Left lung (tissue), 10 donors: ENCODE data around the gene ZNF865. TPM values are rescaled to one million over a fixed set of nuclear protein-coding genes. Genes with fewer than 3 reads are reported as not detected.

Experiments
- ATAC-seq: fragments of 200-7000 bp; cut with Tn5 transposase; one replicate; pipeline ENCODE4 v1.9.1; 2020; ENCODE audit warnings: moderate library complexity
- DNase-seq, 4 donors: peaks; one replicate each; pipeline ENCODE4 v3.0.0-alpha.2; 2013 to 2020
- H3K27ac ChIP-seq, 2 donors: fragments of 200-600 bp; sonication (generic) in 1 of 2; one replicate each; pipeline versions ENCODE4 v1.5.0 to v1.8.0; 2020 to 2021
- H3K27me3 ChIP-seq, 2 donors: fragments of 200-600 bp; sonication (generic) in 1 of 2; one replicate each; pipeline versions ENCODE4 v1.5.0 to v1.8.0; 2020 to 2021
- H3K36me3 ChIP-seq, 2 donors: fragments of 200-600 bp; sonication (generic) in 1 of 2; one replicate each; pipeline versions ENCODE4 v1.5.0 to v1.8.0; 2020 to 2021
- H3K4me1 ChIP-seq, 2 donors: fragments of 200-600 bp; one replicate each; pipeline ENCODE4 v1.8.0; 2021
- H3K4me3 ChIP-seq, 2 donors: fragments of 200-600 bp; sonication (generic) in 1 of 2; one replicate each; pipeline versions ENCODE4 v1.5.0 to v1.8.0; 2020 to 2021; ENCODE audit warnings: mild to moderate bottlenecking in 1 of 2
- H3K9me3 ChIP-seq, 2 donors: fragments of 200-600 bp; sonication (generic) in 1 of 2; one replicate each; pipeline versions ENCODE4 v1.5.0 to v1.8.0; 2020 to 2021
- intact Hi-C, 2 donors: fragments of 100-400 bp; cut with DNase I; formaldehyde crosslinking; loops; one replicate each; pipeline versions ENCODE4 v1.11.2 to v1.14.2; 2022
- polyA plus RNA-seq, 6 donors: library from polyadenylated mRNA; unstranded; fragments of 120-200 nt; gene quantifications; one replicate each; pipeline ENCODE4 v1.2.1, GENCODE V29; 2013; ENCODE audit not compliant: insufficient read length in 6 of 6
- total RNA-seq, 2 donors: library from RNA; stranded (reverse); fragmentation: NEBNext Ultra II Directional; extraction: Animal tissue kit (Norgen Biotek cat#: 25700); gene quantifications; one replicate each; pipeline ENCODE4 v1.2.1, GENCODE V29; 2021
- TF ChIP-seq, protein P1 (sequence below), 2 donors: fragments of 200-600 bp; sonication (generic) in 1 of 2; IDR thresholded peaks; one replicate each; pipeline versions ENCODE4 v1.5.0 to v1.8.0; 2021; ENCODE audit warnings: antibody characterized with exemption in 2 of 2
- donor health status: DM: no; HTN: yes; CAD: no.
- donor health status: DM: no; HTN: no; CAD: no.

The ZNF865 gene
- total and polyA plus RNA-seq, 8 donors, result 5.9 to 16.1 (median 10.0) TPM

DNA sequence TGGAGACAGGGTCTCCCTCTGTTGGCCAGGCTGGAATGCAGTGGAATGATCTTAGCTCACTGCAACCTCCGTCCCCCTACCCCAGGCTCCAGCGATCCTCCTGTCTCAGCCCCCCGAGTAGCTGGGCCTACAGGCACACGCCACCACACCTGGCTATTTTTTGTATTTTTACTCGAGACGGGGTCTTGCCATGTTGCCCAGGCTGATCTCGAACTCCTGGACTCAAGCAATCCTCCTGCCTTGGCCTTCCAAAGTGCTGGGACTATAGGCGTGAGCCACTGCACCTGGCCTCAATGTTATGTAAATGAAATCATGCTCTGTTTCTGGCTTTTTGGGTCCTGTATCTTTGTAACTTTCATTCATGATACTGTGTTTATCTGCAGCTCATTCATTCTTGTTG lies 16.7 kb upstream of the ZNF865 start:
- TF ChIP-seq, protein P1, sequence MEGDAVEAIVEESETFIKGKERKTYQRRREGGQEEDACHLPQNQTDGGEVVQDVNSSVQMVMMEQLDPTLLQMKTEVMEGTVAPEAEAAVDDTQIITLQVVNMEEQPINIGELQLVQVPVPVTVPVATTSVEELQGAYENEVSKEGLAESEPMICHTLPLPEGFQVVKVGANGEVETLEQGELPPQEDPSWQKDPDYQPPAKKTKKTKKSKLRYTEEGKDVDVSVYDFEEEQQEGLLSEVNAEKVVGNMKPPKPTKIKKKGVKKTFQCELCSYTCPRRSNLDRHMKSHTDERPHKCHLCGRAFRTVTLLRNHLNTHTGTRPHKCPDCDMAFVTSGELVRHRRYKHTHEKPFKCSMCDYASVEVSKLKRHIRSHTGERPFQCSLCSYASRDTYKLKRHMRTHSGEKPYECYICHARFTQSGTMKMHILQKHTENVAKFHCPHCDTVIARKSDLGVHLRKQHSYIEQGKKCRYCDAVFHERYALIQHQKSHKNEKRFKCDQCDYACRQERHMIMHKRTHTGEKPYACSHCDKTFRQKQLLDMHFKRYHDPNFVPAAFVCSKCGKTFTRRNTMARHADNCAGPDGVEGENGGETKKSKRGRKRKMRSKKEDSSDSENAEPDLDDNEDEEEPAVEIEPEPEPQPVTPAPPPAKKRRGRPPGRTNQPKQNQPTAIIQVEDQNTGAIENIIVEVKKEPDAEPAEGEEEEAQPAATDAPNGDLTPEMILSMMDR (IDR thresholded peaks at IDR 0.05), result no peak
- H3K9me3 ChIP-seq, result no peaks in the 10 kb centered on the region
- peak in 1 of 4 donors; percentile 15 for DNase-seq
- peaks cover 0 to 18% of the 10 kb centered on the region in 2 donors for H3K36me3 ChIP-seq
- intact Hi-C loops, result no loop called here
- H3K4me3 ChIP-seq, result no peak overlapping the region
- H3K27me3 ChIP-seq, result peaks cover 0 to 29% of the 10 kb centered on the region in 2 donors
- ATAC-seq, result no peak
- no peak overlapping the region for H3K27ac ChIP-seq
- peaks cover 5 to 23% of the 10 kb centered on the region in 2 donors for H3K4me1 ChIP-seq

DNA sequence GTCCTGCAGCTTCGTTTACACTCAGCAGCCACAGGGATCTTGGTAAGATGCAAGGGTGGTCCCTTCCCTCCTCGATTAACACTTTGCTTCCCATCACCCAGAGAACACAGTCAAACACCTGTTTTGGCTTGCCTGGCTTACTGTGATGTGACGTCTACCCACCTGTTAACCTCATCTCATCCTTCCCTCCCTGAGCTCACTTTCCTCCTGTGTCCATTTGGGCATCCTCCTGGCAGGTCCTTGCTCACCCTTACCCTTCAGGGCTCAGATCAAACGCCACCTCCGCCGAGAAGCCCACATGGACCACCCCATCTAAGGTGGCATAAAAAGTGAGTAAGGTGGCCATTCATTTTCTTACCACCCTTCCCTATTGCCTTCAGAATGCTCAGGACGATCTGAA lies 15.3 kb upstream of the ZNF865 start:
- ATAC-seq, result no peak
- H3K9me3 ChIP-seq, result no peaks in the 10 kb centered on the region
- intact Hi-C loops, result no loop called here

DNA sequence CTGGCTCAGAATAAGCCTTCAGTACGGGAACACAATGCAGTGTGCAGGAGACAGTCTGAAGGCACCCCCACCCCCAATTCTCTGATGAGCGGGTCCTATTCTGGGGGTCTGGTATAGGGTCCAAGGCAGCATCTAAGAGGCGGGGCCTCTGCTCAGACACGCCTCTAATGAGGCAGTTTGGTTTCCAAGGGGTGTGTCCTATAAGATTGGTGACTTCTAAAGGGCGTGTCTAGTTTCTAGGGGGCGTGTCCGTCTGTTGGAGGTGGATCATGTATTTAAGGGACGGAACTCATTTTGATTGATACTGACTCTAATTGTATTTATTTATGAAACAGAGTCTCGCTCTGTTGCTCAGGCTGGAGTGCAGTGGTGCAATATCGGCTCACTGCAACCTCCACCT lies 14.8 kb upstream of the ZNF865 start:
- Histone ChIP-seq H3K4me3 (no peak overlapping the region), H3K27me3 (peaks cover 0 to 18% of the 10 kb centered on the region in 2 donors), H3K4me1 (peaks cover 2 to 23% of the 10 kb centered on the region in 2 donors), H3K9me3 (no peaks in the 10 kb centered on the region), H3K27ac (no peak overlapping the region), H3K36me3 (peaks cover 0 to 35% of the 10 kb centered on the region in 2 donors)
- ATAC-seq (no peak), DNase-seq (no peak)
- intact Hi-C loops, result no loop called here
- TF ChIP-seq, protein P1 (IDR thresholded peaks at IDR 0.05), result no peak

More for the DNA sequence above, 15.3 kb upstream of the ZNF865 start:
- TF ChIP-seq, protein P1 (IDR thresholded peaks at IDR 0.05), result no peak
- no peak overlapping the region for H3K4me3 ChIP-seq
- H3K27ac ChIP-seq, result no peak overlapping the region
- H3K36me3 ChIP-seq, result peaks cover 0 to 30% of the 10 kb centered on the region in 2 donors
- DNase-seq, result peak in 1 of 4 donors; percentile 16
- H3K4me1 ChIP-seq, result peaks cover 5 to 23% of the 10 kb centered on the region in 2 donors
- H3K27me3 ChIP-seq, result peaks cover 0 to 23% of the 10 kb centered on the region in 2 donors

DNA sequence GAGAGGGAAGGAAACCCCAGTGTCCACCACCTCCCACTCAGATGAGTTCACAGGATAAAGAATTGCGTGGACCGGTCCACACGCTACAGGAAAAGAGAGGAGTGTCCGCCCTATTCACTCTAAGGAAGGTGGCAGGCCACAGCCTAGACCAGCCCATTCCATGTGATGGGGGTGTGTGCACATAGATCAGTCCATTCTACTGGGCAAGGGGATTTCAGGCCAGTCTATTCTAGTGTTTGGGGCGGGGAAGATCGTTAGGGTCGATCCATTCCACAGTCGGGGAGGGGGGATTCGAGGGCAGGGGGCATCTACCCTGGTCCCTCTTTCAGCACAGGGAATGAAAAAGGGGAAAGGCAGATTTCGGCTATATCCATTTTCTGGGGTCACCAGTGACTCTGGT lies 13.9 kb upstream of the ZNF865 start:
- Histone ChIP-seq H3K4me1 (peaks cover 2 to 14% of the 10 kb centered on the region in 2 donors), H3K36me3 (peaks cover 0 to 44% of the 10 kb centered on the region in 2 donors), H3K27ac (no peak overlapping the region), H3K4me3 (no peak overlapping the region), H3K9me3 (no peaks in the 10 kb centered on the region), H3K27me3 (peaks cover 0 to 9% of the 10 kb centered on the region in 2 donors)
- intact Hi-C loops, result no loop called here
- DNase-seq (no peak), ATAC-seq (no peak)
- TF ChIP-seq, protein P1 (IDR thresholded peaks at IDR 0.05), result no peak

DNA sequence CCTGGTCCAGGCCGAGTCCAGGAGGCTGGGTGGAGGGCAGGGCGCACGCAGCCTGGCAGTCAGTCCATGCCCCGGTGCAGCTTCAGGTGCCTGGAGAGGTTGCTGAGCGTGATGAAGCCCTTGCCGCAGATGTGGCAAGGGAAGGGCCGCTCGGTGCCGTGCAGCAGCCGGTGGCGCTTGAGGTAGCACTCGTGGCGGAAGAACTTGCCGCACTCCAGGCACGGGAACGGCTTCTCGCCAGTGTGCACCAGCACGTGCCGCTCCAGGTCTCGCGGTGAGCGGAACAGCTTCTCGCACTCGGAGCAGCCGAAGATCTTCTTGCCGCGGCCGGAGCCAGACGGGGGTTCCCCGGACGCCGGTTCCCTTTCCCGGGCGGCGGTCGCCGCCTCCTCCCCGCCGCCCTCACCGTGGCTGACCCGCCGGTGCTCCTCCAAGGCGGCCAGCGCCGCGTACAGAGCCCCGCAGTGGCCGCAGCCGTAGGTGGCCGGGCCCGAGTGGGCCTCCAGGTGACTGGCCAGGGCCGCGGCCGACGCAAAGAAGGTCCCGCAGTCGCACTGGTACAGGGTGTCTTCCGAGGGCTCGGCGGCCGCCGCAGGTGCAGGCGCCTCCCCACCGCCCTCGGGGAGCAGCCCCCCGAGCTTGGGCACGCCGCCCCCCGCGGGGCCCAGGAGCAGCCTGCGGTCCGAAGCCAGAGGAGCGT lies 12.9 kb upstream of the ZNF865 start:
- Histone ChIP-seq H3K27me3 (no peaks in the 10 kb centered on the region), H3K4me3 (no peak overlapping the region), H3K36me3 (peaks cover 0 to 54% of the 10 kb centered on the region in 2 donors), H3K27ac (no peak overlapping the region), H3K4me1 (peaks cover 0 to 5% of the 10 kb centered on the region in 2 donors), H3K9me3 (no peaks in the 10 kb centered on the region)
- TF ChIP-seq, protein P1 (IDR thresholded peaks at IDR 0.05), result no peak
- DNase-seq (peak in 1 of 4 donors; percentile 75), ATAC-seq (no peak)
- intact Hi-C loops, result no loop called here
